Right lobe of liver (tissue), 6 donors: ENCODE data around the gene KIF27. TPM values are rescaled to one million over a fixed set of nuclear protein-coding genes. Genes with fewer than 3 reads are reported as not detected.

Experiments
- ATAC-seq, 4 donors: fragments of 200-7000 bp; cut with Tn5 transposase; one replicate each; pipeline ENCODE4 v1.9.1; 2020; ENCODE audit warnings: mild to moderate bottlenecking in 4 of 4, moderate library complexity in 4 of 4
- DNase-seq, 3 donors: peaks; one replicate each; pipeline ENCODE4 v3.0.0-alpha.2; 2020
- H3K27ac ChIP-seq, 3 donors: fragments of 200-600 bp; one replicate each; pipeline ENCODE4 v1.8.0; 2022
- H3K27me3 ChIP-seq, 2 donors: fragments of 200-600 bp; one replicate each; pipeline ENCODE4 v1.8.0; 2022
- H3K36me3 ChIP-seq, 4 donors: fragments of 200-600 bp; sonication (generic) in 1 of 4; one replicate each; pipeline versions ENCODE4 v1.5.1 to v1.8.0; 2017 to 2022; ENCODE audit warnings: control low read depth in 1 of 4
- H3K4me1 ChIP-seq, 4 donors: fragments of 200-600 bp; sonication (generic) in 1 of 4; one replicate each; pipeline versions ENCODE4 v1.5.1 to v1.8.0; 2017 to 2022; ENCODE audit warnings: control low read depth in 1 of 4
- H3K4me3 ChIP-seq, 3 donors: fragments of 200-600 bp; one replicate each; pipeline ENCODE4 v1.8.0; 2022
- H3K9me3 ChIP-seq, 4 donors: fragments of 200-600 bp; sonication (generic) in 1 of 4; one replicate each; pipeline versions ENCODE4 v1.5.1 to v1.8.0; 2017 to 2022; ENCODE audit warnings: control low read depth in 1 of 4
- POLR2A ChIP-seq: fragments of 450-650 bp; IDR thresholded peaks from one replicate; pipeline ENCODE4 v1.6.1; 2017; ENCODE audit warnings: antibody characterized with exemption, mild to moderate bottlenecking
- whole genome bisulfite sequencing: methylation state at CpG from one replicate; pipeline ENCODE4 v1.1.6; 2018; ENCODE audit warnings: low coverage, low lambda C conversion rate; ENCODE audit not compliant: insufficient coverage; ENCODE audit errors: missing lambda C conversion rate; 5-methylcytosine and 5-hydroxymethylcytosine counted together
- intact Hi-C, 2 donors: fragments of 100-400 bp; cut with DNase I; formaldehyde crosslinking; loops; one replicate each; pipeline versions ENCODE4 v1.11.2 to v1.14.1; 2022
- long read RNA-seq: library from polyadenylated mRNA; unstranded; transcript quantifications from one replicate; pipeline ENCODE4 v2.0.0, GENCODE V29; 2019
- total RNA-seq, 6 experiments: library from RNA; depleted of rRNA in 2 of 6; stranded (reverse); fragments of >200 nt in 2 of 6; fragmentation: NEBNext Ultra II Directional in 3 of 6; extraction: Animal tissue kit (Norgen Biotek cat#: 25700) in 3 of 6; gene quantifications; one replicate each; pipeline versions ENCODE4 v1.1.0 to v1.2.4, GENCODE V29; 2016 to 2023
- TF ChIP-seq, protein P1 (sequence below), 4 donors: fragments of 200-600 bp in 3 of 4; fragments of 450-650 bp in 1 of 4; IDR thresholded peaks; one replicate each; pipeline versions ENCODE4 v1.5.1 to v1.8.0; 2016 to 2022; ENCODE audit warnings: antibody characterized with exemption in 4 of 4, mild to moderate bottlenecking in 2 of 4
- donor health status: DM: no; HTN: yes; CAD: no.
- donor health status: DM: no; HTN: no; CAD: no.
- donor health status: DM: no; HTN: no; CAD: no.
- donor health status: DM: no; HTN: yes; CAD: no.
- donor health status: DM: no; HTN: yes; CAD: no.

KIF27 gene, protein sequence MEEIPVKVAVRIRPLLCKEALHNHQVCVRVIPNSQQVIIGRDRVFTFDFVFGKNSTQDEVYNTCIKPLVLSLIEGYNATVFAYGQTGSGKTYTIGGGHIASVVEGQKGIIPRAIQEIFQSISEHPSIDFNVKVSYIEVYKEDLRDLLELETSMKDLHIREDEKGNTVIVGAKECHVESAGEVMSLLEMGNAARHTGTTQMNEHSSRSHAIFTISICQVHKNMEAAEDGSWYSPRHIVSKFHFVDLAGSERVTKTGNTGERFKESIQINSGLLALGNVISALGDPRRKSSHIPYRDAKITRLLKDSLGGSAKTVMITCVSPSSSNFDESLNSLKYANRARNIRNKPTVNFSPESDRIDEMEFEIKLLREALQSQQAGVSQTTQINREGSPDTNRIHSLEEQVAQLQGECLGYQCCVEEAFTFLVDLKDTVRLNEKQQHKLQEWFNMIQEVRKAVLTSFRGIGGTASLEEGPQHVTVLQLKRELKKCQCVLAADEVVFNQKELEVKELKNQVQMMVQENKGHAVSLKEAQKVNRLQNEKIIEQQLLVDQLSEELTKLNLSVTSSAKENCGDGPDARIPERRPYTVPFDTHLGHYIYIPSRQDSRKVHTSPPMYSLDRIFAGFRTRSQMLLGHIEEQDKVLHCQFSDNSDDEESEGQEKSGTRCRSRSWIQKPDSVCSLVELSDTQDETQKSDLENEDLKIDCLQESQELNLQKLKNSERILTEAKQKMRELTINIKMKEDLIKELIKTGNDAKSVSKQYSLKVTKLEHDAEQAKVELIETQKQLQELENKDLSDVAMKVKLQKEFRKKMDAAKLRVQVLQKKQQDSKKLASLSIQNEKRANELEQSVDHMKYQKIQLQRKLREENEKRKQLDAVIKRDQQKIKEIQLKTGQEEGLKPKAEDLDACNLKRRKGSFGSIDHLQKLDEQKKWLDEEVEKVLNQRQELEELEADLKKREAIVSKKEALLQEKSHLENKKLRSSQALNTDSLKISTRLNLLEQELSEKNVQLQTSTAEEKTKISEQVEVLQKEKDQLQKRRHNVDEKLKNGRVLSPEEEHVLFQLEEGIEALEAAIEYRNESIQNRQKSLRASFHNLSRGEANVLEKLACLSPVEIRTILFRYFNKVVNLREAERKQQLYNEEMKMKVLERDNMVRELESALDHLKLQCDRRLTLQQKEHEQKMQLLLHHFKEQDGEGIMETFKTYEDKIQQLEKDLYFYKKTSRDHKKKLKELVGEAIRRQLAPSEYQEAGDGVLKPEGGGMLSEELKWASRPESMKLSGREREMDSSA (N-terminal part only)
- 1 to 10 TPM; 1.1 to 2.8 (median 2.2) TPM for total RNA-seq
- long read RNA-seq, partial matches to known transcripts, result 0 of 1 reads
- long read RNA-seq, other reads (novel, unspliced or antisense), result 1 of 1 reads

DNA sequence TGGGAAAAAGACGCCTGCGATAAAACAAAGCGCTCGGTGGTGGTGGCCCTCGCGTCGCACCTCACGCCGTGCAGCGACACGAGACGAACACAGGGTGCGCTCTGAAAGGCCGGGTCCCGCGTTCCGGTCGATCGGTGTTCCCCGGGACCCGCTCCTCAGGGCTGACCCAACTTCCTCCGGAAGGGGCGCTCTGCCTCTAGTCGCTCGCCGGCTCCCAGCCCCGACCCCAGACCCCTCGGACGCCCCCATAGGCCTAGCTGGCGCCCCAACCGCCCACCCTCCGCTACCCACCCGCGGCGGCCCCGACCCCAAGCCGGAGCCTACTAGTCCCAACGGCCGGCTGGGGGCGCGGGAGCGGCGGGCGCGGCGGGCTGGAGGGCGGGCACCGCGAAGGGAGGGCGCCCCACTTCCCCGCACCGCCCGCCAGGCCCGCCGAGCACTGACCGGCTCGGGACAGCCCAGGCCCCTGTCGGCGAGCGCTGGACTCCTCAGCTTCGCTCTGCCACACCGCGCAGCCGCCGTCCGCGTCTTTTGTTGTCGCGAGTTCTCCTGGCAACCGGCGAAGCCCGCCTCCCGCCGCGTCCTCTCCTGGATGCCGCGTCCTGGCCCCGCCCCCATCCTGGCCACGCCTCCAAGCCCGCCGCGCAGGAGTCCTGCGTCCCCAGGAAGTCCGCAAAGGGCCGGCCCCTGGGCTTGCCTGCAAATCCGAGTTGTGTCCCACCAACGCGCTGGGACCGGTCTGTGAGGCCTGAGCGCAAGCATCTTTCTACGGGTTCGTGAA is at the start of gene KIF27:
Gene KIF27, minus strand, starts transcription at position 506 of the 781 bp plus-strand sequence. CDS start 5,841 bp downstream, outside the sequence.
- peaks cover 0 to 3% (median 0%) of the 10 kb centered on the region in 4 donors for H3K36me3 ChIP-seq
- no peaks in the 10 kb centered on the region for H3K9me3 ChIP-seq
- DNase-seq (peak; percentile 99), ATAC-seq (peak; percentile 97 to 99 (median 98))
- peak within 1 kb of the TSS; percentile 82 to 90 (median 84) for H3K27ac ChIP-seq
- H3K4me1 ChIP-seq, result peaks cover 0 to 6% (median 0%) of the 10 kb centered on the region in 4 donors
- peak; percentile 86 for TF ChIP-seq POLR2A
- TF ChIP-seq, protein P1, sequence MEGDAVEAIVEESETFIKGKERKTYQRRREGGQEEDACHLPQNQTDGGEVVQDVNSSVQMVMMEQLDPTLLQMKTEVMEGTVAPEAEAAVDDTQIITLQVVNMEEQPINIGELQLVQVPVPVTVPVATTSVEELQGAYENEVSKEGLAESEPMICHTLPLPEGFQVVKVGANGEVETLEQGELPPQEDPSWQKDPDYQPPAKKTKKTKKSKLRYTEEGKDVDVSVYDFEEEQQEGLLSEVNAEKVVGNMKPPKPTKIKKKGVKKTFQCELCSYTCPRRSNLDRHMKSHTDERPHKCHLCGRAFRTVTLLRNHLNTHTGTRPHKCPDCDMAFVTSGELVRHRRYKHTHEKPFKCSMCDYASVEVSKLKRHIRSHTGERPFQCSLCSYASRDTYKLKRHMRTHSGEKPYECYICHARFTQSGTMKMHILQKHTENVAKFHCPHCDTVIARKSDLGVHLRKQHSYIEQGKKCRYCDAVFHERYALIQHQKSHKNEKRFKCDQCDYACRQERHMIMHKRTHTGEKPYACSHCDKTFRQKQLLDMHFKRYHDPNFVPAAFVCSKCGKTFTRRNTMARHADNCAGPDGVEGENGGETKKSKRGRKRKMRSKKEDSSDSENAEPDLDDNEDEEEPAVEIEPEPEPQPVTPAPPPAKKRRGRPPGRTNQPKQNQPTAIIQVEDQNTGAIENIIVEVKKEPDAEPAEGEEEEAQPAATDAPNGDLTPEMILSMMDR (IDR thresholded peaks at IDR 0.05), result peak; percentile 29 to 55 (median 30)
- H3K27me3 ChIP-seq, result no peaks in the 10 kb centered on the region
- H3K4me3 ChIP-seq, result peak within 1 kb of the TSS; percentile 66 to 88 (median 81)
- intact Hi-C loops, result no loop called here
- WGBS, result 0% methylated on average over 12 of the region's 92 CpGs

DNA sequence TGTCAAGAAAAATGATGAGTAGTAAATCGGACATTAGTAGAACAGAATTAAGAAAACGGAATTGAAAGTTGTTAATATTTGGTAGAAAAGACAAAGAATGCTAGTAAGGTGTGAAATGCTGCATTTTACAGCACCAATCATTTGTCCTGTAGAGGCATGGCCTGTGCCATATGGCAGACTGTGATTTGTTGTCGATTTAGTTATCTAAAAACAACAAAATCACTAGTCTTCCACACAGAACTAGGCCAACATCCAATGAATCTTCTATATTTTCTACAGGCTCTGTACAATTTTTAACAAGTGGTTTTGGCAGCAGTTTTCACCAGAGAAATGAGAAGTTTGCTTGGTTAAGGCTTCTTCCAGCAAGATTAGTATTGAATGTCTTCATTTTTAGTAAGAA is 48.4 kb upstream of the KIF27 start:
- Histone ChIP-seq H3K36me3 (peaks cover 33 to 77% (median 59%) of the 10 kb centered on the region in 4 donors), H3K27ac (no peak overlapping the region), H3K27me3 (no peaks in the 10 kb centered on the region), H3K4me3 (no peak overlapping the region), H3K9me3 (no peaks in the 10 kb centered on the region), H3K4me1 (no peaks in the 10 kb centered on the region)
- ATAC-seq (no peak), DNase-seq (no peak)
- TF ChIP-seq, protein P1 (IDR thresholded peaks at IDR 0.05), result no peak
- TF ChIP-seq POLR2A, result no peak
- WGBS, result 67% methylated on average over 3 of the region's 3 CpGs
- intact Hi-C loops, result no loop called here

DNA sequence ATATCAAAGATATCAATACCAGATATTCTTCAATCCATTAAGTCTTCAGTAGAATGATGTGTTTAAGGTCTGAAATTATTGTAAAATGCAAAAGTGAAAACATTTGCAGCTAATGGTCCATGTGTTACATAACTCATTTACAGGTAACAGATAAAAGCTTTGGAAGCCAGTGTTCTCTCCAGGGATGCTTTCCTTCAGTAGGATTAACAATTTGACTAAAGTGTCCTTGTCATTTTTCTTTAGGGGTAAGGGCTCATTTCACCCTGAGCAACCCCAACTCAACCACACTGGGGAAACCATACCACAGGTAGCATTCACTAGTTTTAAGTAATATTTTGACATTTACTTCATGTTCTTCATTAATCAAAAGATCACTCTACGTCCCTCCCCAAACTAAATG is 45.8 kb upstream of the KIF27 start:
- peaks cover 0 to 4% (median 0%) of the 10 kb centered on the region in 4 donors for H3K4me1 ChIP-seq
- H3K9me3 ChIP-seq, result no peaks in the 10 kb centered on the region
- 67% methylated on average over 1 of the region's 1 CpG for WGBS
- TF ChIP-seq, protein P1 (IDR thresholded peaks at IDR 0.05), result no peak
- no peak for TF ChIP-seq POLR2A
- no peak overlapping the region for H3K4me3 ChIP-seq
- no peak overlapping the region for H3K27ac ChIP-seq
- ATAC-seq, result no peak
- intact Hi-C loops, result no loop called here
- no peak for DNase-seq
- H3K36me3 ChIP-seq, result peaks cover 21 to 52% (median 39%) of the 10 kb centered on the region in 4 donors
- no peaks in the 10 kb centered on the region for H3K27me3 ChIP-seq
